Liver (tissue), 9 donors: ENCODE measurements around the gene TCAP. TPM values are rescaled to one million over a fixed set of nuclear protein-coding genes. Genes with fewer than 3 reads are reported as not detected.
A peak's percentile ranks its signal among the peaks of the same experiment; 100 is the strongest.

Source experiments
- DNase-seq: peaks from one replicate; pipeline ENCODE4 v3.0.0-alpha.2; 2017; ENCODE audit warnings: low spot score
- H3K27ac ChIP-seq, 2 donors: one replicate each; pipeline ENCODE4 v1.7.0; 2013; ENCODE audit warnings: inconsistent platforms in 2 of 2, low read length in 2 of 2, control low read depth in 1 of 2, low read depth in 1 of 2, mild to moderate bottlenecking in 1 of 2
- H3K27me3 ChIP-seq, 4 donors: one replicate each; pipeline versions ENCODE4 v1.6.1 to v1.7.0; 2013; ENCODE audit warnings: low read length in 3 of 4, inconsistent platforms in 1 of 4, mild to moderate bottlenecking in 1 of 4, moderate library complexity in 1 of 4; ENCODE audit not compliant: control insufficient read depth in 4 of 4, insufficient read depth in 4 of 4
- H3K36me3 ChIP-seq, 4 donors: one replicate each; pipeline versions ENCODE4 v1.6.1 to v1.7.0; 2013; ENCODE audit warnings: low read length in 3 of 4, mild to moderate bottlenecking in 3 of 4, low read depth in 1 of 4, moderate library complexity in 1 of 4; ENCODE audit not compliant: control insufficient read depth in 4 of 4, insufficient read depth in 3 of 4
- H3K4me1 ChIP-seq, 4 donors: one replicate each; pipeline versions ENCODE4 v1.6.1 to v1.7.0; 2013; ENCODE audit warnings: low read length in 3 of 4, mild to moderate bottlenecking in 3 of 4, moderate library complexity in 1 of 4; ENCODE audit not compliant: control insufficient read depth in 4 of 4, insufficient read depth in 4 of 4
- H3K4me3 ChIP-seq, 3 donors: one replicate each; pipeline versions ENCODE4 v1.6.1 to v1.7.0; 2013; ENCODE audit warnings: low read length in 3 of 3, control low read depth in 1 of 3, low read depth in 1 of 3, mild to moderate bottlenecking in 1 of 3
- H3K9ac ChIP-seq, 2 donors: one replicate each; pipeline ENCODE4 v1.7.0; 2013; ENCODE audit warnings: low read length in 2 of 2, mild to moderate bottlenecking in 2 of 2, moderate library complexity in 2 of 2, control low read depth in 1 of 2, low read depth in 1 of 2
- H3K9me3 ChIP-seq, 4 donors: one replicate each; pipeline versions ENCODE4 v1.6.1 to v1.7.0; 2013; ENCODE audit warnings: low read length in 3 of 4; ENCODE audit not compliant: control insufficient read depth in 4 of 4
- EGR1 ChIP-seq, 2 donors: IDR thresholded peaks; 2 replicates each; pipeline ENCODE4 v1.6.1; 2016 to 2018; ENCODE audit warnings: antibody characterized with exemption in 2 of 2, low read depth in 2 of 2
- FOXA1 ChIP-seq: IDR thresholded peaks from 2 replicates; pipeline ENCODE4 v1.6.1; 2016; ENCODE audit warnings: antibody characterized with exemption
- FOXA2 ChIP-seq: IDR thresholded peaks from 2 replicates; pipeline ENCODE4 v1.6.1; 2016; ENCODE audit warnings: antibody characterized with exemption
- GABPA ChIP-seq, 2 donors: IDR thresholded peaks in 1 of 2; conservative IDR thresholded peaks in 1 of 2; 2 replicates each; pipeline ENCODE4 v1.6.1; 2016; ENCODE audit warnings: antibody characterized with exemption in 2 of 2, mild to moderate bottlenecking in 1 of 2, moderate library complexity in 1 of 2
- HNF4A ChIP-seq, 2 donors: conservative IDR thresholded peaks; 2 replicates each; pipeline ENCODE4 v1.6.1; 2016; ENCODE audit warnings: antibody characterized with exemption in 2 of 2, mild to moderate bottlenecking in 2 of 2
- HNF4G ChIP-seq: IDR thresholded peaks from 2 replicates; pipeline ENCODE4 v1.6.1; 2016; ENCODE audit warnings: antibody characterized with exemption
- NR2F2 ChIP-seq: IDR thresholded peaks from 2 replicates; pipeline ENCODE4 v1.6.1; 2016; ENCODE audit warnings: antibody characterized with exemption
- RAD21 ChIP-seq, 2 donors: IDR thresholded peaks; 2 replicates each; pipeline ENCODE4 v1.6.1; 2016; ENCODE audit warnings: antibody characterized with exemption in 2 of 2, mild to moderate bottlenecking in 2 of 2
- SP1 ChIP-seq: IDR thresholded peaks from 2 replicates; pipeline ENCODE4 v1.6.1; 2018; ENCODE audit warnings: antibody characterized with exemption, mild to moderate bottlenecking
- TAF1 ChIP-seq: conservative IDR thresholded peaks from 2 replicates; pipeline ENCODE4 v1.6.1; 2016; ENCODE audit warnings: antibody characterized with exemption, mild to moderate bottlenecking
- ZBTB33 ChIP-seq: IDR thresholded peaks from 2 replicates; pipeline ENCODE4 v1.6.1; 2016; ENCODE audit warnings: antibody characterized with exemption
- WGBS: extraction: QIAGEN DNeasy Blood & Tissue Kit; methylation state at CpG from one replicate; pipeline ENCODE4 v1.1.7; 2013; 5-methylcytosine and 5-hydroxymethylcytosine counted together
- polyA plus RNA-seq, 2 donors: library from polyadenylated mRNA; stranded (reverse) in 1 of 2; unstranded in 1 of 2; fragments of 200-250 nt in 1 of 2; fragments of >200 nt in 1 of 2; fragmentation: Nextera tagmentation in 1 of 2; extraction: Ambion mirVana in 1 of 2; gene quantifications; one replicate each; pipeline versions ENCODE4 v1.2.1 to v1.2.3, GENCODE V29; 2013 to 2015
- total RNA-seq, 2 donors: library from RNA; depleted of rRNA; stranded (reverse); fragments of >200 nt; gene quantifications; one replicate each; pipeline ENCODE4 v1.2.3, GENCODE V29; 2014
- TF ChIP-seq, protein P1 (sequence below): IDR thresholded peaks from 2 replicates; pipeline ENCODE4 v1.6.1; 2016; ENCODE audit warnings: antibody characterized with exemption
- TF ChIP-seq, protein P2 (sequence below): fragments of 150-350 bp; IDR thresholded peaks from 2 replicates; pipeline ENCODE4 v1.5.1; 2017; ENCODE audit warnings: improper control_type of control experiment, low read depth, low read length; ENCODE audit not compliant: missing input control
- TF ChIP-seq, protein P3 (sequence below): IDR thresholded peaks from 2 replicates; pipeline ENCODE4 v1.6.1; 2016; ENCODE audit warnings: antibody characterized with exemption, mild to moderate bottlenecking
- TF ChIP-seq, protein P4 (sequence below): IDR thresholded peaks from 2 replicates; pipeline ENCODE4 v1.6.1; 2016; ENCODE audit warnings: antibody characterized with exemption
- donor health status: healthy.
- donor health status: healthy.
- donor health status: healthy.
- donor health status: healthy.
- donor health status: healthy.

Gene TCAP
- total and polyA plus RNA-seq, 4 donors: 0.14 to 0.67 (median 0.22) TPM; not detected in 1

DNA sequence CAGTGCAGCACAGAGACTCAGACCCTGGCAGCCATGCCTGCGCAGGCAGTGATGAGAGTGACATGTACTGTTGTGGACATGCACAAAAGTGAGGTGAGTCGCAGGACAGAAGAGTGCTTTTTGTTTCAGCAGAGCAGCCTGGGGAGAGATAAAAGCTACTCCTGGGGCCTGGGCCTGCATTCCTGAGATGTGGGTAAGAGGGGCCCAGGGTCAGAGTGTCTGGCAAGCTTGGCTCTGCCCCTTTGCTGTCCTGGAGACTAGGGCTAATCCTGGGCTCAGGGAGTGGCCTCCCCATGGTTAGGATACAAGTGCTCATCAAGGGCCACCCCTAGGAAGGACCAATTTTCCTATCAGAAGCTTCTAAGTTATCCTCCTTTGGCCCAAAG lies 29.9 kb downstream of the TCAP start:
- DNase-seq: no peak
- H3K9ac ChIP-seq: no peak overlapping the region
- no peak overlapping the region for H3K4me3 ChIP-seq
- 93% methylated on average over 2 of the region's 2 CpGs for WGBS
- peaks cover 9 to 36% (median 22%) of the 10 kb centered on the region in 4 donors for H3K4me1 ChIP-seq
- peak overlapping the region; percentile 12 to 66 for H3K27ac ChIP-seq
- no peak for TF ChIP-seq HNF4A (conservative IDR thresholded peaks at IDR 0.05)
- no peak for TF ChIP-seq HNF4G
- no peak for TF ChIP-seq FOXA1
- TF ChIP-seq, protein P1, sequence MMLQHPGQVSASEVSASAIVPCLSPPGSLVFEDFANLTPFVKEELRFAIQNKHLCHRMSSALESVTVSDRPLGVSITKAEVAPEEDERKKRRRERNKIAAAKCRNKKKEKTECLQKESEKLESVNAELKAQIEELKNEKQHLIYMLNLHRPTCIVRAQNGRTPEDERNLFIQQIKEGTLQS: no peak
- no peaks in the 10 kb centered on the region for H3K27me3 ChIP-seq
- peaks cover 0 to 2% (median 0%) of the 10 kb centered on the region in 4 donors for H3K36me3 ChIP-seq
- no peaks in the 10 kb centered on the region for H3K9me3 ChIP-seq

- peaks cover 13 to 45% (median 30%) of the 10 kb centered on the region in 4 donors for H3K4me1 ChIP-seq
- H3K4me3 ChIP-seq: no peak overlapping the region
- 89% methylated on average over 6 of the region's 6 CpGs for WGBS
- TF ChIP-seq FOXA2 (no peak), HNF4A (conservative IDR thresholded peaks at IDR 0.05) (no peak), NR2F2 (no peak), GABPA (IDR thresholded peaks at IDR 0.05 in 1 of 2, conservative IDR thresholded peaks at IDR 0.05 in 1 of 2) (no peak), TAF1 (no peak), ZBTB33 (no peak), SP1 (no peak)
- H3K9me3 ChIP-seq: no peaks in the 10 kb centered on the region
- H3K27ac ChIP-seq: no peak overlapping the region
- no peak overlapping the region for H3K9ac ChIP-seq
- DNase-seq: no peak
- no peaks in the 10 kb centered on the region for H3K27me3 ChIP-seq
- no peaks in the 10 kb centered on the region for H3K36me3 ChIP-seq
Observed at GRCh38 chr17:39696731-39697130, 31.6 kb downstream of the TCAP start.

DNA sequence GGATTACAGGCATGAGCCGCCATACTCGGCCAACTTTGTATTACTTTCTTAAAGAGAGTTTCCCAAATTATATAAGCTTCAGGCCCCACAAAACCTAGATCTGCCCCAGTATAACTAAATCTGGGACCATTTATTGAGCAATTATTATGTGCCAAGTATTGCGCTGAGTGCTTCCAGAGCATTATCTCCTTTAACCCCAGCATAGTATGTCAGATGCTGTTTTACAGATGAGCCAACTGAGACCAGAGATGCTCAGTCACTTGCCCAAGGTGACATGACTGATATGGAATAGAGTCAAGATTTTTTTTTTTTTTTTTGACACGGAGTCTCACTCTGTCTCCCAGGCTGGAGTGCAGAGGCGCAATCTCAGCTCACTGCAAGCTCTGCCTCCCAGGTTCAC lies 32.8 kb downstream of the TCAP start:
- TF ChIP-seq SP1: no peak
- no peak for TF ChIP-seq ZBTB33
- no peak for TF ChIP-seq HNF4A (conservative IDR thresholded peaks at IDR 0.05)
- TF ChIP-seq, protein P2, sequence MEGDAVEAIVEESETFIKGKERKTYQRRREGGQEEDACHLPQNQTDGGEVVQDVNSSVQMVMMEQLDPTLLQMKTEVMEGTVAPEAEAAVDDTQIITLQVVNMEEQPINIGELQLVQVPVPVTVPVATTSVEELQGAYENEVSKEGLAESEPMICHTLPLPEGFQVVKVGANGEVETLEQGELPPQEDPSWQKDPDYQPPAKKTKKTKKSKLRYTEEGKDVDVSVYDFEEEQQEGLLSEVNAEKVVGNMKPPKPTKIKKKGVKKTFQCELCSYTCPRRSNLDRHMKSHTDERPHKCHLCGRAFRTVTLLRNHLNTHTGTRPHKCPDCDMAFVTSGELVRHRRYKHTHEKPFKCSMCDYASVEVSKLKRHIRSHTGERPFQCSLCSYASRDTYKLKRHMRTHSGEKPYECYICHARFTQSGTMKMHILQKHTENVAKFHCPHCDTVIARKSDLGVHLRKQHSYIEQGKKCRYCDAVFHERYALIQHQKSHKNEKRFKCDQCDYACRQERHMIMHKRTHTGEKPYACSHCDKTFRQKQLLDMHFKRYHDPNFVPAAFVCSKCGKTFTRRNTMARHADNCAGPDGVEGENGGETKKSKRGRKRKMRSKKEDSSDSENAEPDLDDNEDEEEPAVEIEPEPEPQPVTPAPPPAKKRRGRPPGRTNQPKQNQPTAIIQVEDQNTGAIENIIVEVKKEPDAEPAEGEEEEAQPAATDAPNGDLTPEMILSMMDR: no peak
- TF ChIP-seq, protein P1: no peak
- TF ChIP-seq, protein P3, sequence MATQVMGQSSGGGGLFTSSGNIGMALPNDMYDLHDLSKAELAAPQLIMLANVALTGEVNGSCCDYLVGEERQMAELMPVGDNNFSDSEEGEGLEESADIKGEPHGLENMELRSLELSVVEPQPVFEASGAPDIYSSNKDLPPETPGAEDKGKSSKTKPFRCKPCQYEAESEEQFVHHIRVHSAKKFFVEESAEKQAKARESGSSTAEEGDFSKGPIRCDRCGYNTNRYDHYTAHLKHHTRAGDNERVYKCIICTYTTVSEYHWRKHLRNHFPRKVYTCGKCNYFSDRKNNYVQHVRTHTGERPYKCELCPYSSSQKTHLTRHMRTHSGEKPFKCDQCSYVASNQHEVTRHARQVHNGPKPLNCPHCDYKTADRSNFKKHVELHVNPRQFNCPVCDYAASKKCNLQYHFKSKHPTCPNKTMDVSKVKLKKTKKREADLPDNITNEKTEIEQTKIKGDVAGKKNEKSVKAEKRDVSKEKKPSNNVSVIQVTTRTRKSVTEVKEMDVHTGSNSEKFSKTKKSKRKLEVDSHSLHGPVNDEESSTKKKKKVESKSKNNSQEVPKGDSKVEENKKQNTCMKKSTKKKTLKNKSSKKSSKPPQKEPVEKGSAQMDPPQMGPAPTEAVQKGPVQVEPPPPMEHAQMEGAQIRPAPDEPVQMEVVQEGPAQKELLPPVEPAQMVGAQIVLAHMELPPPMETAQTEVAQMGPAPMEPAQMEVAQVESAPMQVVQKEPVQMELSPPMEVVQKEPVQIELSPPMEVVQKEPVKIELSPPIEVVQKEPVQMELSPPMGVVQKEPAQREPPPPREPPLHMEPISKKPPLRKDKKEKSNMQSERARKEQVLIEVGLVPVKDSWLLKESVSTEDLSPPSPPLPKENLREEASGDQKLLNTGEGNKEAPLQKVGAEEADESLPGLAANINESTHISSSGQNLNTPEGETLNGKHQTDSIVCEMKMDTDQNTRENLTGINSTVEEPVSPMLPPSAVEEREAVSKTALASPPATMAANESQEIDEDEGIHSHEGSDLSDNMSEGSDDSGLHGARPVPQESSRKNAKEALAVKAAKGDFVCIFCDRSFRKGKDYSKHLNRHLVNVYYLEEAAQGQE: no peak
- no peak for TF ChIP-seq RAD21 (IDR thresholded peaks at IDR 0.05)
- no peak for TF ChIP-seq HNF4G
- TF ChIP-seq EGR1 (IDR thresholded peaks at IDR 0.05; ENCODE audit: low read depth in 2 of 2): no peak
- TF ChIP-seq, protein P4, sequence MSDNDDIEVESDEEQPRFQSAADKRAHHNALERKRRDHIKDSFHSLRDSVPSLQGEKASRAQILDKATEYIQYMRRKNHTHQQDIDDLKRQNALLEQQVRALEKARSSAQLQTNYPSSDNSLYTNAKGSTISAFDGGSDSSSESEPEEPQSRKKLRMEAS: no peak
- H3K4me3 ChIP-seq: no peak overlapping the region
- H3K27me3 ChIP-seq: no peaks in the 10 kb centered on the region
- H3K9ac ChIP-seq: no peak overlapping the region
- no peak overlapping the region for H3K27ac ChIP-seq
- peaks cover 13 to 55% (median 41%) of the 10 kb centered on the region in 4 donors for H3K4me1 ChIP-seq
- no peaks in the 10 kb centered on the region for H3K36me3 ChIP-seq
- WGBS: 92% methylated on average over 5 of the region's 5 CpGs
- DNase-seq: no peak
- no peaks in the 10 kb centered on the region for H3K9me3 ChIP-seq
